Stomach smooth muscle (tissue), 2 donors: ENCODE data around the gene LRRC8A.
"Not testable (repeated sequence)": the region's sequence is repeated elsewhere in the genome, so short reads cannot be mapped to it uniquely, and the experiment has no call there.

Experiments
- H3K27ac ChIP-seq: one replicate; pipeline ENCODE4 v1.7.0; 2013; ENCODE audit warnings: mild to moderate bottlenecking, low read length, inconsistent platforms
- H3K27me3 ChIP-seq, 2 donors: one replicate each; pipeline ENCODE4 v1.7.0; 2013; ENCODE audit warnings: low read length in 2 of 2; ENCODE audit not compliant: insufficient read depth in 2 of 2, control insufficient read depth in 1 of 2
- H3K36me3 ChIP-seq, 2 donors: one replicate each; pipeline ENCODE4 v1.7.0; 2013; ENCODE audit warnings: low read length in 2 of 2; ENCODE audit not compliant: control insufficient read depth in 2 of 2, insufficient read depth in 2 of 2
- H3K4me1 ChIP-seq: one replicate; pipeline ENCODE4 v1.7.0; 2013; ENCODE audit warnings: low read length; ENCODE audit not compliant: control insufficient read depth, insufficient read depth
- H3K4me3 ChIP-seq, 2 donors: one replicate each; pipeline ENCODE4 v1.7.0; 2013; ENCODE audit warnings: low read length in 2 of 2
- H3K9ac ChIP-seq, 2 donors: one replicate each; pipeline ENCODE4 v1.7.0; 2013; ENCODE audit warnings: low read length in 2 of 2, mild to moderate bottlenecking in 1 of 2
- H3K9me3 ChIP-seq, 2 donors: one replicate each; pipeline ENCODE4 v1.7.0; 2013; ENCODE audit warnings: low read length in 2 of 2; ENCODE audit not compliant: control insufficient read depth in 2 of 2
- donor health status: healthy.
- donor health status: Pancreatic carcinoma.

LRRC8A gene

GRCh38 chr9:128846680-128847030, 35.3 kb upstream of the LRRC8A start:
- H3K4me3 ChIP-seq = no peak overlapping the region
- H3K9ac ChIP-seq = no peak overlapping the region
- H3K36me3 ChIP-seq = no peaks in the 10 kb centered on the region
- no peaks in the 10 kb centered on the region for H3K4me1 ChIP-seq
- no peaks in the 10 kb centered on the region for H3K27me3 ChIP-seq
- no peak overlapping the region for H3K27ac ChIP-seq
- H3K9me3 ChIP-seq = peaks cover 0 to 4% of the 10 kb centered on the region in 2 donors

GRCh38 chr9:128847803-128848202, 34.1 kb upstream of the LRRC8A start:
- Histone ChIP-seq H3K27me3 (no peaks in the 10 kb centered on the region), H3K4me3 (no peak overlapping the region), H3K36me3 (no peaks in the 10 kb centered on the region), H3K27ac (no peak overlapping the region), H3K9ac (no peak overlapping the region), H3K9me3 (peaks cover 0 to 4% of the 10 kb centered on the region in 2 donors), H3K4me1 (no peaks in the 10 kb centered on the region)

GRCh38 chr9:128851024-128851423, 30.9 kb upstream of the LRRC8A start:
- H3K9me3 ChIP-seq, H3K36me3 ChIP-seq, H3K9ac ChIP-seq, H3K27me3 ChIP-seq, H3K4me3 ChIP-seq, H3K27ac ChIP-seq, H3K4me1 ChIP-seq: not testable (repeated sequence)

GRCh38 chr9:128851779-128852600, 29.9 kb upstream of the LRRC8A start:
- not testable (repeated sequence) for H3K4me3 ChIP-seq, H3K27me3 ChIP-seq, H3K9me3 ChIP-seq, H3K27ac ChIP-seq, H3K36me3 ChIP-seq, H3K4me1 ChIP-seq, H3K9ac ChIP-seq

GRCh38 chr9:128852646-128853045, 29.3 kb upstream of the LRRC8A start:
- not testable (repeated sequence) for H3K4me3 ChIP-seq, H3K27me3 ChIP-seq, H3K4me1 ChIP-seq, H3K9ac ChIP-seq, H3K36me3 ChIP-seq, H3K27ac ChIP-seq, H3K9me3 ChIP-seq

GRCh38 chr9:128854454-128854853, 27.5 kb upstream of the LRRC8A start:
- not testable (repeated sequence) for H3K9ac ChIP-seq, H3K27ac ChIP-seq, H3K36me3 ChIP-seq, H3K4me1 ChIP-seq, H3K9me3 ChIP-seq, H3K27me3 ChIP-seq, H3K4me3 ChIP-seq

GRCh38 chr9:128858476-128858875, 23.5 kb upstream of the LRRC8A start:
- not testable (repeated sequence) for H3K27me3 ChIP-seq, H3K9me3 ChIP-seq, H3K4me1 ChIP-seq, H3K9ac ChIP-seq, H3K36me3 ChIP-seq, H3K27ac ChIP-seq, H3K4me3 ChIP-seq

GRCh38 chr9:128860937-128861336, 21.0 kb upstream of the LRRC8A start:
- Histone ChIP-seq H3K4me1 (peaks cover 3% of the 10 kb centered on the region), H3K9ac (no peak overlapping the region), H3K36me3 (no peaks in the 10 kb centered on the region), H3K27me3 (no peaks in the 10 kb centered on the region), H3K4me3 (no peak overlapping the region), H3K9me3 (no peaks in the 10 kb centered on the region), H3K27ac (no peak overlapping the region)

GRCh38 chr9:128861501-128861900, 20.4 kb upstream of the LRRC8A start:
- Histone ChIP-seq H3K36me3 (no peaks in the 10 kb centered on the region), H3K27ac (no peak overlapping the region), H3K9me3 (no peaks in the 10 kb centered on the region), H3K4me1 (peaks cover 3% of the 10 kb centered on the region), H3K27me3 (no peaks in the 10 kb centered on the region), H3K4me3 (no peak overlapping the region), H3K9ac (no peak overlapping the region)

GRCh38 chr9:128862401-128862851, 19.5 kb upstream of the LRRC8A start:
- H3K27me3 ChIP-seq = no peaks in the 10 kb centered on the region
- no peaks in the 10 kb centered on the region for H3K9me3 ChIP-seq
- no peak overlapping the region for H3K9ac ChIP-seq
- H3K36me3 ChIP-seq = no peaks in the 10 kb centered on the region
- H3K4me1 ChIP-seq = peaks cover 3% of the 10 kb centered on the region
- no peak overlapping the region for H3K4me3 ChIP-seq
- H3K27ac ChIP-seq = no peak overlapping the region

GRCh38 chr9:128863647-128864046, 18.3 kb upstream of the LRRC8A start:
- no peak overlapping the region for H3K9ac ChIP-seq
- peaks cover 3% of the 10 kb centered on the region for H3K4me1 ChIP-seq
- no peak overlapping the region for H3K4me3 ChIP-seq
- no peaks in the 10 kb centered on the region for H3K27me3 ChIP-seq
- no peaks in the 10 kb centered on the region for H3K36me3 ChIP-seq
- H3K9me3 ChIP-seq = no peaks in the 10 kb centered on the region
- no peak overlapping the region for H3K27ac ChIP-seq
